ENCODE results near the gene CLSTN2. TPM values are rescaled to one million over a fixed set of nuclear protein-coding genes. Genes with fewer than 3 reads are reported as not detected.

The CLSTN2 gene
- total RNA-seq, 1 donor from 2014 or later, result 65.0 TPM

GRCh38 chr3:140081887-140082286 lies 146.9 kb downstream of the CLSTN2 start:
- H3K27me3 Mint-ChIP-seq (ENCODE audit: low read depth), result no peaks in the 10 kb centered on the region
- no peak for DNase-seq (ENCODE audit: low spot score)

GRCh38 chr3:140085001-140085400 lies 150.0 kb downstream of the CLSTN2 start:
- no peaks in the 10 kb centered on the region for H3K27me3 Mint-ChIP-seq (ENCODE audit: low read depth)
- no peaks in the 10 kb centered on the region for H3K36me3 Mint-ChIP-seq (ENCODE audit: low read depth)
- DNase-seq (ENCODE audit: low spot score), result no peak
- TF ChIP-seq, protein P1, sequence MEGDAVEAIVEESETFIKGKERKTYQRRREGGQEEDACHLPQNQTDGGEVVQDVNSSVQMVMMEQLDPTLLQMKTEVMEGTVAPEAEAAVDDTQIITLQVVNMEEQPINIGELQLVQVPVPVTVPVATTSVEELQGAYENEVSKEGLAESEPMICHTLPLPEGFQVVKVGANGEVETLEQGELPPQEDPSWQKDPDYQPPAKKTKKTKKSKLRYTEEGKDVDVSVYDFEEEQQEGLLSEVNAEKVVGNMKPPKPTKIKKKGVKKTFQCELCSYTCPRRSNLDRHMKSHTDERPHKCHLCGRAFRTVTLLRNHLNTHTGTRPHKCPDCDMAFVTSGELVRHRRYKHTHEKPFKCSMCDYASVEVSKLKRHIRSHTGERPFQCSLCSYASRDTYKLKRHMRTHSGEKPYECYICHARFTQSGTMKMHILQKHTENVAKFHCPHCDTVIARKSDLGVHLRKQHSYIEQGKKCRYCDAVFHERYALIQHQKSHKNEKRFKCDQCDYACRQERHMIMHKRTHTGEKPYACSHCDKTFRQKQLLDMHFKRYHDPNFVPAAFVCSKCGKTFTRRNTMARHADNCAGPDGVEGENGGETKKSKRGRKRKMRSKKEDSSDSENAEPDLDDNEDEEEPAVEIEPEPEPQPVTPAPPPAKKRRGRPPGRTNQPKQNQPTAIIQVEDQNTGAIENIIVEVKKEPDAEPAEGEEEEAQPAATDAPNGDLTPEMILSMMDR (IDR thresholded peaks at IDR 0.05), result no peak
- no peak overlapping the region for H3K27ac Mint-ChIP-seq (ENCODE audit: unreplicated experiment)
- no peaks in the 10 kb centered on the region for H3K9me3 Mint-ChIP-seq (ENCODE audit: low read depth)
- H3K4me3 Mint-ChIP-seq (ENCODE audit: unreplicated experiment), result no peak overlapping the region
- H3K4me1 Mint-ChIP-seq (ENCODE audit: low read depth), result no peaks in the 10 kb centered on the region

More at GRCh38 chr3:140081887-140082286, 146.9 kb downstream of the CLSTN2 start:
- Mint-ChIP-seq H3K9me3 (ENCODE audit: low read depth) (no peaks in the 10 kb centered on the region), H3K4me1 (ENCODE audit: low read depth) (no peaks in the 10 kb centered on the region), H3K4me3 (ENCODE audit: unreplicated experiment) (no peak overlapping the region), H3K36me3 (ENCODE audit: low read depth) (no peaks in the 10 kb centered on the region), H3K27ac (ENCODE audit: unreplicated experiment) (no peak overlapping the region)
- TF ChIP-seq, protein P1 (IDR thresholded peaks at IDR 0.05), result no peak

- Mint-ChIP-seq H3K27ac (ENCODE audit: unreplicated experiment) (no peak overlapping the region), H3K36me3 (ENCODE audit: low read depth) (no peaks in the 10 kb centered on the region), H3K9me3 (ENCODE audit: low read depth) (no peaks in the 10 kb centered on the region), H3K4me3 (ENCODE audit: unreplicated experiment) (no peak overlapping the region), H3K4me1 (ENCODE audit: low read depth) (peaks cover 14% of the 10 kb centered on the region), H3K27me3 (ENCODE audit: low read depth) (no peaks in the 10 kb centered on the region)
- TF ChIP-seq, protein P1 (IDR thresholded peaks at IDR 0.05), result no peak
- no peak for DNase-seq (ENCODE audit: low spot score)
These were observed 151.7 kb downstream of the CLSTN2 start for GRCh38 chr3:140086642-140087041.

DNA sequence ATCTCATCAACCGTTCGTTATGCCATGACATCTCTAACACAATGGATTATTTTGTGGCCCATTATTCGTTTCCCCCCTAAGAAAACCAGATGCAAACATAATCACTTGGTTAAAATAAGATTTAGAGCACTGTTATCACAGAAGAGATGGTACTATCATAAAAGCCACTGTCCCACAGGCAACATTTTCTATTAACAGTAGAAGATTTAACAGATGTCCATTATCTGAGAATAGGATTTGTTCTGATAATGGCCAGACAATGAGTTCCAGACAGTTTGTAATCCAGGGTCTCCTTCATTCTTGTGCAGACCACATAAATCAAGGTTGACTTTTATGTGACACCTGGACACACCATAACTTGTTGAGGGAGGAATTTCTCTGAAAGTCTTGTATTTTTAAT lies 153.1 kb downstream of the CLSTN2 start:
- no peaks in the 10 kb centered on the region for H3K36me3 Mint-ChIP-seq (ENCODE audit: low read depth)
- TF ChIP-seq, protein P1 (IDR thresholded peaks at IDR 0.05), result no peak
- DNase-seq (ENCODE audit: low spot score), result no peak
- H3K27ac Mint-ChIP-seq (ENCODE audit: unreplicated experiment), result no peak overlapping the region
- no peak overlapping the region for H3K4me3 Mint-ChIP-seq (ENCODE audit: unreplicated experiment)
- no peaks in the 10 kb centered on the region for H3K27me3 Mint-ChIP-seq (ENCODE audit: low read depth)
- no peaks in the 10 kb centered on the region for H3K9me3 Mint-ChIP-seq (ENCODE audit: low read depth)
- peaks cover 26% of the 10 kb centered on the region for H3K4me1 Mint-ChIP-seq (ENCODE audit: low read depth)

DNA sequence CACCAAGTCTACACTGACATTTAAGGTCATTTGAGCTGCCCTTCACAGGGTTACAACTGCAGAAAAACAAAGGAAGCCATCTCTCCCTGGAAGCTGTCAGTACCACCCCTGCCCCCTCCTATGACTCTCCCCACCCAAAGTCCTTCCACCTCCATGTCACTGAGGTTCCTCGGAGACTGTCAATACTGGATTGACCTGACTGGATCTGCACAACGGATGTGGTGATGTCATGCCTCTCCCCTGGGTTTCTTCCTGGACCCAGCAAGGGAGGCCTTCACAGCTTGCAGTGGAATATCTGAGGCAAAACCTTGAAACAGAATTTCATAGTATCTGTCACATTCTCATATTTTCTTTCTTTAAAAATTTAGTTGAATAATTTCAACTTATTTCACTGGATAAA lies 153.5 kb downstream of the CLSTN2 start:
- DNase-seq (ENCODE audit: low spot score), result no peak
- Mint-ChIP-seq H3K4me3 (ENCODE audit: unreplicated experiment) (no peak overlapping the region), H3K9me3 (ENCODE audit: low read depth) (no peaks in the 10 kb centered on the region), H3K27ac (ENCODE audit: unreplicated experiment) (no peak overlapping the region), H3K4me1 (ENCODE audit: low read depth) (peaks cover 30% of the 10 kb centered on the region), H3K27me3 (ENCODE audit: low read depth) (no peaks in the 10 kb centered on the region), H3K36me3 (ENCODE audit: low read depth) (no peaks in the 10 kb centered on the region)
- TF ChIP-seq, protein P1 (IDR thresholded peaks at IDR 0.05), result no peak
